ENCODE data around the gene CEP83.

Gene CEP83

GRCh38 chr12:94340573-94340972 is 119.1 kb downstream of the CEP83 start:
- no peak overlapping the region for H3K4me3 ChIP-seq (ENCODE audit: low read depth, low read length)
- TF ChIP-seq CTCF (IDR thresholded peaks at IDR 0.05; ENCODE audit: low read depth, low read length, missing control alignments), result no peak
- no peak for DNase-seq (ENCODE audit: low read depth)

GRCh38 chr12:94338006-94338794 is 121.5 kb downstream of the CEP83 start:
- no peak for TF ChIP-seq CTCF (IDR thresholded peaks at IDR 0.05; ENCODE audit: low read depth, low read length, missing control alignments)
- DNase-seq (ENCODE audit: low read depth), result no peak
- no peak overlapping the region for H3K4me3 ChIP-seq (ENCODE audit: low read depth, low read length)

GRCh38 chr12:94336211-94336925 is 123.3 kb downstream of the CEP83 start:
- DNase-seq (ENCODE audit: low read depth), result no peak
- no peak overlapping the region for H3K4me3 ChIP-seq (ENCODE audit: low read depth, low read length)
- TF ChIP-seq CTCF (IDR thresholded peaks at IDR 0.05; ENCODE audit: low read depth, low read length, missing control alignments), result no peak

- DNase-seq (ENCODE audit: low read depth), result no peak
- TF ChIP-seq CTCF (IDR thresholded peaks at IDR 0.05; ENCODE audit: low read depth, low read length, missing control alignments), result no peak
- H3K4me3 ChIP-seq (ENCODE audit: low read depth, low read length), result no peak overlapping the region
These were observed 126.3 kb downstream of the CEP83 start for GRCh38 chr12:94333396-94333795.

- no peak overlapping the region for H3K4me3 ChIP-seq (ENCODE audit: low read depth, low read length)
- TF ChIP-seq CTCF (IDR thresholded peaks at IDR 0.05; ENCODE audit: low read depth, low read length, missing control alignments), result peak; percentile 1
- no peak for DNase-seq (ENCODE audit: low read depth)
These were observed 130.3 kb downstream of the CEP83 start for GRCh38 chr12:94329366-94329765.

GRCh38 chr12:94327809-94328208 is 131.9 kb downstream of the CEP83 start:
- DNase-seq (ENCODE audit: low read depth), result no peak
- no peak for TF ChIP-seq CTCF (IDR thresholded peaks at IDR 0.05; ENCODE audit: low read depth, low read length, missing control alignments)
- H3K4me3 ChIP-seq (ENCODE audit: low read depth, low read length), result no peak overlapping the region
